GOT3 (cell line): Measurements from ENCODE around the gene RNF114.
A peak's percentile ranks its signal among the peaks of the same experiment; 100 is the strongest.
"Not testable (repeated sequence)": the region's sequence is repeated elsewhere in the genome, so short reads cannot be mapped to it uniquely, and the experiment has no call there.

Source experiments
- DNase-seq: peaks from one replicate; lab custom pipeline; 2025; ENCODE audit warnings: mixed read lengths; lab: John Stamatoyannopoulos, UW

The RNF114 gene, protein sequence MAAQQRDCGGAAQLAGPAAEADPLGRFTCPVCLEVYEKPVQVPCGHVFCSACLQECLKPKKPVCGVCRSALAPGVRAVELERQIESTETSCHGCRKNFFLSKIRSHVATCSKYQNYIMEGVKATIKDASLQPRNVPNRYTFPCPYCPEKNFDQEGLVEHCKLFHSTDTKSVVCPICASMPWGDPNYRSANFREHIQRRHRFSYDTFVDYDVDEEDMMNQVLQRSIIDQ

DNA sequence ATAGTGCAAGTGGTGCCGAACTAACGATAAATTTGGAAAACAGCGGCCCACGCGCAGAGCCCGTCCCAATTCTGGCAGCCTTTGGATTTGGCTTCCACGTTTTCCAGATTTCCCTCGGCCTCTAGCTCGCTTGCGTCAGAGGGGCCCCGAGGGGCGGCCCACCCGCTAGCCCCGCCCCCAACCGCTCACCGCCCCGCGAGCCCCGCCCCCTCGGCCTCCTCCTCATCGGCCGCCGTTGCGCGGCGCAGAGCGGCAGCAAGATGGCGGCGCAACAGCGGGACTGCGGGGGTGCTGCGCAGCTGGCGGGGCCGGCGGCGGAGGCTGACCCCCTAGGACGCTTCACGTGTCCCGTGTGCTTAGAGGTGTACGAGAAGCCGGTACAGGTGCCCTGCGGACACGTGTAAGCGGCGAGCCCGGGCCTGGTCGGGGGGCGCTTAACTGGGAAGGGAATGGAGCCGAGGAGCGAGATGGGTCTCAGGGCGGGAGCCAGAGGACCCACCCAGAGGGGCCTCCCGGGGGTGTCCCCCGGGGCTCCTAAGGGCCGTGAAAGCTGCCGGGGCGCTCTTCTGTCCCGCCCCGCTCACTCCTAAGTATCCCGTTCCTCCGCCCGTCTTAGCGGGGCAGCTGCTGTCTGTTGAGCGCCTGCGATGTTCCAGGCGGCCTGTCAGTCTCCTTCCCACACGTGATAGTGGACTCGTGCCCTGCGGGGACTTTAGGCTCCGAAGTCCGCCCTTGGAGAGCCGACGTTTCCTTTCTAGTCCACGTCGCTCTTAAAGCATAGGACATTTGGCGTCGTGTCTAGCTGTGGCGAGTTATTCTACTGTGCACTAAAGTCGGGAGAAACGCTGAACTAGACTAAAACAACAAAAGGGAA is at the start of gene RNF114:
TSS of gene RNF114 (plus strand) at position 245 of the 874 bp plus-strand sequence. CDS start at position 261, 16 bp downstream.
- DNase-seq, result peak; percentile 87

DNA sequence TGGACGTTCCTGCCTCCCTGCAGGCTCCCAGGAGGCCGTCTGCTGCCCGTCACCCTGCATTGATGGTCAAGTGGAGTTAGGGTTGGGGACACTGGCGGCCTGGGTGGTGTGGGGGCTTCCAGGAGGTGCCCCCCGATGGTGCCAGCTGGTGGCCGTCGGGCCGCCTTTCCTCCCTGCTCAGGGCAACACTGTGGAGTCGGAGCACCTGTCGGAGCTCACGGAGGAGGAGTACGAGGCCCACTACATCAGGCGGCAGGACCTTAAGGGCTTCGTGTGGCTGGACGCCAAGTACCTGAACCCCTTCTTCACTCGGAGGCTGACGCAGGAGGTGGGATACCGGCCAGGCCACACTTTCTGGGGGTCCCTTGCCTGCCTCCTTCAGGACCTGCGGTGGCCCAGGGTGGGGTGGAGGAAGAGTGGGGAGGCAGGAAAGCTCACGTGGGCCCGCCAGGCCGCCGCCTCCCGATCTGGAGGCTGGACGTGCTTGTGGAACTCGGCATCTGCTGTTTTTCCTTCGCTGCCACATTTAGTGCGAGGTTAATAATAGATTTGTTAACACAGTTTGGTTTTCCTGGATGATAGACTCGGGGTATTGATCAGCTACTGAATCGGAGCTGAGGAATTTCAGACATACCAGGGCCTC is 49.5 kb upstream of the RNF114 start:
- no peak for DNase-seq

DNA sequence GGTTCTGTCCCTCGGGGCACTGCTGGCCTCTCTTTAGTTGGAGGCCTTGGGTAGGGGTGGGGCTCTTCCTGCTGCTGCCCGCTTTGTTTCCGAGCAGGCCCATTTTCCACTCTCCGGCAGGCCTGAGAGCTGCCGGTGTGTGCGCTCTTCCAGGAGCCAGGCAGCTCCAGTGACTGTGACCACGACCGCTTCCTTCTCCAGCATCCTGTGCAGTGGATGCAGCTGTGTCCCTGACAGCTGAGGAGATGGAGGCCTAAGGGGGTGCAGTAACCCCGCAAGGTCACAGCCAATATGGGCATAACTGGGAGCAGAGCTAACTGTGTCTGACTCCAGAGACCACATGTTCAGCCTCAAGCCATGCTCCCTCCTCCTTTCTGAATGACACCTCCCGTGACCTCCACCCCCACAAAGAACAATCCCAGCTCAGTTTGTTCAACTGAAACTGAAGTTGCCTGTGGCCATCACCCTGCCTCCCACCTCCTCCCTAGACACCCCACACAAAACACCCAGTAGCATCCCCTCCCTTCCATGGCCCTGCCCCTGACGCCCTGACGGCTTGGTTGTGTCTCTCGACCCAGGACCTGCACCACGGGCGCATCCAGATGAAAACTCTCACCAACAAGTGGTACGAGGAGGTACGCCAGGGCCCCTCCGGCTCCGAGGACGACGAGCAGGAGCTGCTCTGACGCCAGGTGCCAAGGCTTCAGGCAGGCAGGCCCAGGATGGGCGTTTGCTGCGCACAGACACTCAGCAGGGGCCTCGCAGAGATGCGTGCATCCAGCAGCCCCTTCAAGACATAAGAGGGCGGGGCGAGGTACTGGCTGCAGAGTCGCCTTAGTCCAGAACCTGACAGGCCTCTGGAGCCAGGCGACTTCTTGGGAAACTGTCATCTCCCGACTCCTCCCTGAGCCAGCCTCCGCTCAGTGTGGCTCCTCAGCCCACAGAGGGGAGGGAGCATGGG is 48.7 kb upstream of the RNF114 start:
- no peak for DNase-seq

DNA sequence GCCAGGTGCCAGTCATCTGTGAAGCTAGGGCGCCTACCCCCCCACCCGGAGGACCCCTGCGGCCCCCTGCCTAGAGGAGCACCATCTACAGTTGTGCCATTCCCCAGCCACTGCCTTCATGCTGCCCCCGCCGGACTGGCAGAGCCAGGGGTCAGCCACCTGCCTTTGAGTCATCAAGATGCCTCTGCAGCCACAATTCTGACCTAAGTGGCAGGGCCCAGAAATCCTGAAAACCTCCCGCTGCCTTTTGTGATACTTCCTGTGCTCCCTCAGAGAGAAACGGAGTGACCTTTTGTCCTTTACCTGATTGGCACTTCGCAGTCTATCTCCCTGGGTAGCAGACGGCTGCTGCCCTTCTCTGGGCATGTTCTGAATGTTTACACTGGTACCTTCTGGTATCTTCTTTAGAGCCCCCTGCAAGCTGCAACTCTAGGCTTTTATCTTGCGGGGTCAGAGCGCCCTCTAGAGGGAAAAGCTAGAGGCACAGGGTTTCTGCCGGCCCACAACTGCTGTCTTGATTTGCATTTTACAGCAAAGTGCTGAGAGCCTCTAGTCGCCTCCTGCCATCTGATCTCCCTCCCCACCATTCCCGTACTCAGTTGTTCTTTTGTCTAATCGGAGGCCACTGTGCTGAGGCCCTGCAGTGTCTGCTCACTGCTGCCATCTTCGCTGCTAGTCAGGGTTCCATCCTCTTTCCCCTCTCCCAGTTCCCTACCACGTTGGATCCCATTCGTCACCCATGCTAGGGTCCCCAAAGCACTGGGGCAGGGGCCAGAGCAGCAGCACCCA is 47.8 kb upstream of the RNF114 start:
- no peak for DNase-seq

DNA sequence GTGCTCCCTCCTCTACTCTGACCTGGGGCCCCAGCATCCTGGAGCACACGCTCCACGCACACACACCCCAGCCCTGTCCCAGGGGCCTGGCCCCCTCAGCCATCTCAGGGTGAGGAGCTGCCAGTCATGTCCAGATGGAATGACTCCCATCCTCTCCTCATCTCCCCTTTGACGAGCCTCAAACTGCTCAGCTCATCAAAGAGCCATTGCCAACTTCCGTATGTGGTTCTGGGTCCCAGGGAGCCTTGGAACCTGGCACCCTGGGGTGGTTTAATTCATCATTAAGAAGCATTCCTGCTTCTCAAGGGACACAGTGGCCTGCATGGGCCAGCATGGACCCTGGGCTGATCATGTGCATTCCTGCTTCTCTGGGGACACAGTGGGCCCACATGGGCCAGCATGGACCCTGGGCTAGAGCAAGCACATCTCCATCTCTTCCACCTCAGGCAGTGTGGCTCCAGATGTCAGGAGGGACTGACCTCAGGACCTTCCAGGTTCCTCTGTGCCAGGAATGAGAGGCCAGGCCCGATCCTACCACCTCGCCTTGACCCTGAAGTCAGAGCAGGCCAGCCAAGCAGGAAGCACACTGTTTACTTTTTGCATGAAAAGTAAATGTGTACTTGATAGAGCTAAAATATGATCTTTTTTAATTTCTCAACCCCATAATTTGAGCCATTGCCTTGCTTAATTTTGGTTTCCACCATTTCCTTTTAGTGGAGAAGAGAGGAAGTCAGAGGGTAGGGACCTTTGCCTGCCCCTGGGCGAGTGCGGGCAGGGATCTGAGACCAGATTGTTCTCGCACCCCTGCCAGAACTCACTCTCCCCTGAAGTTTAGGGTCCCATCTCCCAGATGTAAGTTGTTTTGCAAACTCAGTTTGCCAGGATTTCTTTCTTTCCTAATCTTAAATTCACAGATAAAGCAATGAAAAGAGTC is 46.9 kb upstream of the RNF114 start:
- no peak for DNase-seq

DNA sequence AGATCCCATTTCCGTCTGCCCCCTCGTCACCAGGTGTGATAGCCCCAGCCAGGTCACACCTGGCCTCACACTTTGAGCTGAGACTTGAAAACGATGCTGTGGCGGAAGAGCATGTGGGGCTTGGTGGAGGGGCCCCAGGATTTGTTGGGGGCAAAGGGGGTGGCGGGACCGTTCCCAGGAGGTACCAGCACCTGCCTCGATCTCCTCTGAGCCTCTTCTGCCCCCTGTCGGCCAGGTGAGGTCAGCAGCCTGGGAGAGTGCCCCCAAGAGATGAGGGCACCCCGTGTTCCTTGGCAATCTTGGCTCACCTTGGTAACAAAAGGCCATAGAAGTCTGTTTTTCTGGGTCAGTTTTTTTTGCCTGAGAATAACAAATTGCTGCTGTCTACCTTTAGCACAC is 46.3 kb upstream of the RNF114 start:
- no peak for DNase-seq

DNA sequence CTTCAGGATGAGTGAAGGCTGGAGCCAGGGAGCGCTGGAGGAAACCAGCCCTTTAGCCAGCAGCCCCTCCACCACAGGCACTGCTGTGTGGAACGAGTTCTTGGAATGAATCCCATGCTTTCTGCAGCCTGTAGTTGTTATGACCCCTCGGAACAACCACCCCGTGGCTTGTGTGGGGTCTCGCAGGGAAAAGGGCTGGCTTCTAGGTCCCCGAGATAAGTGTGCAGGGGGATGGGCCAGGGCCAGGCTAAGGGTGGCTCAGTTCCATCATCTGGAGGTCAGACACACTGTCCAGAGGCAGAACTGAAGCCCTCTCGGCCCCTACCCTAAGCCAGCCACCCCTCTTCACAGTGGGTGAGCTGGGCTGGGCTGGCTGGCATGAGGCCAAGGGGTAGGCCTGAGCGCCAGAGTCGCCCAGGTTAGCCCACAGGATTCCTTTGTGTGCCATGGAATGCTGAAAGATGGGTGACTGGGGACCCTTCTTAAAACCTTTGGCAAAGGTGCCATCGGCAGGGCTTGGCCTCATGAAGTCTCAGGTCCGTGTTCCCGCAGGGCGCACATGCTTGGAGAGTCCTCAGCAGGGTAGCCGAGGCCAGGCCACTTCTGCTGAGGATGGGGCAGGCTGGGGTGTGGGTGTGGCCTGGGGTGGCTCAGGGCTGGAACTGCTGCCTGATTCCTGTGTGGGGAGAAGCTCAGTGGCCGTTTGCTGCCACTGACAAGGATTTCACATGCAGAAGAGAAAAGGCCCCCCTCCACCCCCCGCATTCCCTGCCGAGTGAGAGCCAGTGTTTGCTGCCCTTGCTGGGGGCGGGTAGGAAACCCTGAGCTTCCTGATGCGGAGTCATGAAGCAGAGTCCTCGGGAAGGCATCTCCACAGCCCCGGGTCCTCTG is 45.5 kb upstream of the RNF114 start:
- DNase-seq, result no peak

DNA sequence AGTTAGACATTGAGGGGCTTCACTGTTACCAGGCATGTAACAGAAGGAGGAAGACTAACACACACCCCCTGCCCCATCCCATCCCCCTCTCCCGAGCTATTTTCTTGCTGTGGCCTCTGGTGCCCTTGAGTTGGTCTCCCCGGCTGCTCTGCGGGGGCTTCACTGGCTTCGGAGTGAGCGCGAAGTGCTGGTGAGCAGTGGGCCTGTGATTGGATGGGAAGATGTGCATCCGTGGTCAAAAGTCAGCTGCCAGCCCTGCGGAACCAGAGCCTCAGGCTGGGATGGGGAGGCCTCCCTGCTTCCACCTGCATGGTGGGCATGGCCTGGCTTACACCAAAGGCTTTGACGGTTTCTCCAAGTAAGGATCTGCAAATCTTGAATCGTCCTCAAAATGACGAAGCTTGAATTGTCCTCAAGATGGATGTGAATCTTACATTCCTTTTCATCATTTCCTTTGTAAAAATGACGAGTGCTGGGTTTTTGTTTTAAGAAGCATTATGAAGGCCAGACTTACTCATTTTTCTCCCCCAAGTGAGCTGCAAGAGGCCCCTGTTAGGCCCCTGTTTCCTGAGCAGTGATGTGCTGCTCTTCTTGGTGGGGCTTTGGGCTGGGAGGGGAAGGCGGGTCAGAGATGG is 44.6 kb upstream of the RNF114 start:
- no peak for DNase-seq

DNA sequence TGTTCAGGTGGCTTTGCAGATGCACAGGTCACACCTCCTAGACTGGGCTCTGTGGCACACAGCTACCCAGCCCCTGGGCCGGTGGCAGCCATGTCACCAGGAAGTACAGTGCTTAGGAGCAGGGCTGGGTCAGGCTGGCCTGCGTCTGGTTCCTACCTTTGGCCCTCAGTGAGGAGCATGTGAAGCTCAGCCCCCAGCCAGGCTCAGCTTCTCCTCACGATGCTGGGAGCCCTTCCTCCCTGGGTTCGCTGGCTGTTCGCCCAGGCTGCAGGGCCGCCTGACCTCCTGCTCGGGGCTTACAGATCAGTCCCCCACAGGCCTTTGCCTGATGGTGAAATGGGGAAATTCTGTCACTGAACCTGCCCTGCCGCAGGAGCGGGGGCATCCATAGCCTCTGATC is 43.9 kb upstream of the RNF114 start:
- DNase-seq, result no peak

- no peak for DNase-seq
Measured at GRCh38 chr20:49892817-49893216, 43.4 kb upstream of the RNF114 start.

- no peak for DNase-seq
Measured at GRCh38 chr20:49893242-49894072, 42.7 kb upstream of the RNF114 start.

GRCh38 chr20:49894073-49894470 is 42.1 kb upstream of the RNF114 start:
- no peak for DNase-seq

- not testable (repeated sequence) for DNase-seq
Measured at GRCh38 chr20:49895474-49896093, 40.6 kb upstream of the RNF114 start.

GRCh38 chr20:49896204-49896603 is 40.0 kb upstream of the RNF114 start:
- no peak for DNase-seq

DNA sequence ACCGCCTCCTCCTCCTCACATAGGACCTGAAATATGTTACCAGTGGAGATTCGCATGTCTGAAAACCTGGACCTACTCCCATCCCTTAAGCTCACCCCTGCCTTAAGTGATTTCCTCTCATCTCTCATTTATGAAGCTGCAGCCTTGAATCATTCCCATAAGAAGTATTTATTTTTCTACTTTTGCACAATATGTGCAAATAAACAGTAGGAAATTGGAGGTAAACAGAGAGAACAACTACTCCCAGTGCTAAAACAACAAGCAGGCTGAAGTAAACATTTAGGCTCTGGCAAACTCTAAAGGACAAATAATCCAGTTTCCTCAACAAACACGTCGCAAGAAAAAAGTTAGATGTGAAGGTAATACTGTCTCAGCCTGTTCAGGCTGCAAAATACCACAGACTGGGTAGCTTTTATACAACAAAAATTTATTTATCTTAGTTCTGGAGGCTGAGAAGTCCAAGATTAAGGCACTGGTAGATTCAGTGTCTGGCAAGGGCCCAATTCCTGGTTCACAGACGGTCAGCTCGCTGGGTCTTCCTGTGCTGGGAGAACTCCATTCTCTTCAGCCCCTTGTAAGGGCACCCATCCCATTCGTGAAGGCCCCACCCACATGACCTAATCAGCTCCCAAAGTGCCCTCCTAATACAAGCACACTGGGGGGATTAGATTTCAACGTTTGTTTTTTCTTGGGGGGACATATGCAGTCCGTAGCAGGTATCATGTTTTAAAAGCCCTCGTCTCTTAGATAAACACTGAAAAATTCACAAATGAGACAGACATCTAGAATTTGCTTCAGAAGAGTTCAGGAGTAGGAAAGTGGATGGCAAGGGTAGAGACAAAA is 36.4 kb upstream of the RNF114 start:
- DNase-seq, result no peak

DNA sequence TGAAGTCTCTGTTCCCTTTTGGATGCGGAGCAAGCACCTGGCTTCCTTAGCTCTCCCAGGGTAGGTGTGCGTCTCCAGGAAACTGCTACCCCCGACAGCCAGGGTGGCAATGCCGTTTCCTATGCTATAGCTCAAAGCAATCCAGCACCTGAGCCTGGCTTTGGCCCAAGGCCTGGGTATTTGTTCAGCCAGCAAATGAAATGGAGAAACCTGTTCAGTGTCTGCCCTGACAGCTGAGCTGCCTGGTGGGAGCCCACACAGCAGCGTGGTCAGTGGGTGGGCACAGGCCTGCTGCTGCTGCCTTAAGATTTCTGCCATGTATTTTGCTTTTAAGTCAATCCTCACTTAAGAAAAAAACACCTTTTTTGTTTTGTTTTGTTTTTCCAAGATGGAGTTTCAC is 34.6 kb upstream of the RNF114 start:
- no peak for DNase-seq
